KG1 (cell line): ENCODE data around the gene APOA5.
A peak's percentile ranks its signal among the peaks of the same experiment; 100 is the strongest.
"Not testable (repeated sequence)": the region's sequence is repeated elsewhere in the genome, so short reads cannot be mapped to it uniquely, and the experiment has no call there.

Experiments
- DNase-seq: peaks from one replicate; lab custom pipeline; 2025; lab: John Stamatoyannopoulos, UW

The APOA5 gene

GRCh38 chr11:116773203-116774097, 18.2 kb downstream of the APOA5 start:
- peak; percentile 87 for DNase-seq

GRCh38 chr11:116772443-116773202, 19.1 kb downstream of the APOA5 start, which contains the start of gene BUD13:
Gene BUD13, minus strand, starts transcription at chr11:116772987. Its CDS starts 23 bp downstream, at chr11:116772964.
- peak; percentile 93 for DNase-seq

- DNase-seq = no peak
Measured at GRCh38 chr11:116771935-116772334, 19.7 kb downstream of the APOA5 start.

GRCh38 chr11:116762132-116762531, 29.5 kb downstream of the APOA5 start:
- no peak for DNase-seq

- not testable (repeated sequence) for DNase-seq
Measured at GRCh38 chr11:116756044-116756443, 35.6 kb downstream of the APOA5 start.

GRCh38 chr11:116750070-116750718, 41.5 kb downstream of the APOA5 start:
- DNase-seq = no peak

- DNase-seq = no peak
Measured at GRCh38 chr11:116742104-116742503, 49.6 kb downstream of the APOA5 start.

- DNase-seq = no peak
Measured at GRCh38 chr11:116740741-116741140, 50.9 kb downstream of the APOA5 start.
